Measurements from ENCODE around the gene FAM135A.
A peak's percentile ranks its signal among the peaks of the same experiment; 100 is the strongest.

FAM135A gene

GRCh38 chr6:70375882-70376281, 37.4 kb upstream of the FAM135A start:
- TF ChIP-seq CTCF (IDR thresholded peaks at IDR 0.05; ENCODE audit: low read depth, low read length, missing control alignments) = peak; percentile 42
- H3K4me3 ChIP-seq (replicated peaks; ENCODE audit: low read depth, low read length) = no peak overlapping the region
- DNase-seq (ENCODE audit: extremely low read depth, low read depth) = no peak

GRCh38 chr6:70376628-70377027, 36.7 kb upstream of the FAM135A start:
- TF ChIP-seq CTCF (IDR thresholded peaks at IDR 0.05; ENCODE audit: low read depth, low read length, missing control alignments) = no peak
- no peak overlapping the region for H3K4me3 ChIP-seq (replicated peaks; ENCODE audit: low read depth, low read length)
- no peak for DNase-seq (ENCODE audit: extremely low read depth, low read depth)

- H3K4me3 ChIP-seq (replicated peaks; ENCODE audit: low read depth, low read length) = no peak overlapping the region
- DNase-seq (ENCODE audit: extremely low read depth, low read depth) = no peak
- TF ChIP-seq CTCF (IDR thresholded peaks at IDR 0.05; ENCODE audit: low read depth, low read length, missing control alignments) = no peak
Observed at GRCh38 chr6:70377372-70377771, 35.9 kb upstream of the FAM135A start.

- TF ChIP-seq CTCF (IDR thresholded peaks at IDR 0.05; ENCODE audit: low read depth, low read length, missing control alignments) = no peak
- DNase-seq (ENCODE audit: extremely low read depth, low read depth) = no peak
- no peak overlapping the region for H3K4me3 ChIP-seq (replicated peaks; ENCODE audit: low read depth, low read length)
Observed at GRCh38 chr6:70379473-70380013, 33.8 kb upstream of the FAM135A start.

- no peak for TF ChIP-seq CTCF (IDR thresholded peaks at IDR 0.05; ENCODE audit: low read depth, low read length, missing control alignments)
- no peak for DNase-seq (ENCODE audit: extremely low read depth, low read depth)
Observed at GRCh38 chr6:70380252-70380651, 33.1 kb upstream of the FAM135A start.

GRCh38 chr6:70380771-70381416, 32.4 kb upstream of the FAM135A start:
- no peak for TF ChIP-seq CTCF (IDR thresholded peaks at IDR 0.05; ENCODE audit: low read depth, low read length, missing control alignments)
- DNase-seq (ENCODE audit: extremely low read depth, low read depth) = no peak
- H3K4me3 ChIP-seq (replicated peaks; ENCODE audit: low read depth, low read length) = no peak overlapping the region

More at GRCh38 chr6:70380252-70380651, 33.1 kb upstream of the FAM135A start:
- H3K4me3 ChIP-seq (replicated peaks; ENCODE audit: low read depth, low read length) = no peak overlapping the region

- H3K4me3 ChIP-seq (replicated peaks; ENCODE audit: low read depth, low read length) = no peak overlapping the region
- no peak for DNase-seq (ENCODE audit: extremely low read depth, low read depth)
- TF ChIP-seq CTCF (IDR thresholded peaks at IDR 0.05; ENCODE audit: low read depth, low read length, missing control alignments) = no peak
Observed at GRCh38 chr6:70381417-70381782, 31.9 kb upstream of the FAM135A start.

All from HFF-Myc (cell line).